Activated naive CD4-positive, alpha-beta T cell treated with anti-CD3 and anti-CD28 coated beads for 36 hours (primary cell): ENCODE data around the gene THSD7A. TPM values are rescaled to one million over a fixed set of nuclear protein-coding genes. Genes with fewer than 3 reads are reported as not detected.

Source experiments
- CTCF ChIA-PET: fragments of 350-600 bp; sonication (Branson Sonifier 250); formaldehyde crosslinking; loops from one replicate; lab custom pipeline; 2021; ENCODE audit warnings: antibody characterized with exemption; lab: Charles Lee
- DNase-seq: peaks from one replicate; pipeline ENCODE4 v3.0.0-alpha.2; 2020
- H3K27ac Mint-ChIP-seq: one replicate; pipeline ENCODE4 v1.8.0; 2021; ENCODE audit warnings: mild to moderate bottlenecking, mixed read lengths
- H3K27me3 Mint-ChIP-seq: one replicate; pipeline ENCODE4 v1.8.0; 2021; ENCODE audit warnings: low read depth, mixed read lengths
- H3K36me3 Mint-ChIP-seq: one replicate; pipeline ENCODE4 v1.8.0; 2021; ENCODE audit warnings: low read depth, mixed read lengths
- H3K4me1 Mint-ChIP-seq: one replicate; pipeline ENCODE4 v1.8.0; 2021; ENCODE audit warnings: low read depth, mixed read lengths
- H3K4me3 Mint-ChIP-seq: one replicate; pipeline ENCODE4 v1.8.0; 2021; ENCODE audit warnings: mild to moderate bottlenecking, moderate library complexity, mixed read lengths
- H3K9me3 Mint-ChIP-seq: one replicate; pipeline ENCODE4 v1.8.0; 2021; ENCODE audit warnings: mixed read lengths
- intact Hi-C: fragments of 100-400 bp; cut with micrococcal nuclease; formaldehyde crosslinking; loops from one replicate; pipeline ENCODE4 v1.15.1; 2023
- total RNA-seq, 2 experiments: library from RNA; stranded (reverse); gene quantifications; one replicate each; pipeline ENCODE4 v1.2.3, GENCODE V29; 2021

The THSD7A gene
- total RNA-seq, 2 experiments from 2014 or later, result not detected

GRCh38 chr7:11638011-11638774, 193.8 kb downstream of the THSD7A start:
- H3K36me3 Mint-ChIP-seq, result no peaks in the 10 kb centered on the region
- H3K4me3 Mint-ChIP-seq, result no peak overlapping the region
- no peak for DNase-seq
- H3K9me3 Mint-ChIP-seq, result no peaks in the 10 kb centered on the region
- intact Hi-C loops, result no loop called here
- no peak overlapping the region for H3K27ac Mint-ChIP-seq
- CTCF ChIA-PET, result no interaction called here
- no peaks in the 10 kb centered on the region for H3K4me1 Mint-ChIP-seq
- no peaks in the 10 kb centered on the region for H3K27me3 Mint-ChIP-seq

GRCh38 chr7:11636274-11636673, 195.7 kb downstream of the THSD7A start:
- no peak overlapping the region for H3K4me3 Mint-ChIP-seq

GRCh38 chr7:11633310-11633709, 198.7 kb downstream of the THSD7A start:
- Mint-ChIP-seq H3K27me3 (no peaks in the 10 kb centered on the region), H3K36me3 (no peaks in the 10 kb centered on the region), H3K4me3 (no peak overlapping the region), H3K9me3 (no peaks in the 10 kb centered on the region), H3K27ac (no peak overlapping the region), H3K4me1 (no peaks in the 10 kb centered on the region)
- DNase-seq, result no peak
- intact Hi-C loops, result no loop called here
- CTCF ChIA-PET, result no interaction called here

More at GRCh38 chr7:11636274-11636673, 195.7 kb downstream of the THSD7A start:
- DNase-seq, result no peak
- Mint-ChIP-seq H3K36me3 (no peaks in the 10 kb centered on the region), H3K27me3 (no peaks in the 10 kb centered on the region), H3K27ac (no peak overlapping the region), H3K9me3 (no peaks in the 10 kb centered on the region), H3K4me1 (no peaks in the 10 kb centered on the region)
- CTCF ChIA-PET, result no interaction called here
- intact Hi-C loops, result no loop called here

- DNase-seq, result no peak
- H3K4me1 Mint-ChIP-seq, result no peaks in the 10 kb centered on the region
- no peaks in the 10 kb centered on the region for H3K9me3 Mint-ChIP-seq
- H3K27me3 Mint-ChIP-seq, result no peaks in the 10 kb centered on the region
- CTCF ChIA-PET, result no interaction called here
- no peaks in the 10 kb centered on the region for H3K36me3 Mint-ChIP-seq
- intact Hi-C loops, result no loop called here
- no peak overlapping the region for H3K4me3 Mint-ChIP-seq
- no peak overlapping the region for H3K27ac Mint-ChIP-seq
Measured at GRCh38 chr7:11630355-11630754, 201.6 kb downstream of the THSD7A start.

GRCh38 chr7:11625669-11626068, 206.3 kb downstream of the THSD7A start:
- no peaks in the 10 kb centered on the region for H3K36me3 Mint-ChIP-seq
- no peak for DNase-seq
- CTCF ChIA-PET, result no interaction called here
- no peak overlapping the region for H3K27ac Mint-ChIP-seq
- no peaks in the 10 kb centered on the region for H3K27me3 Mint-ChIP-seq
- no peaks in the 10 kb centered on the region for H3K4me1 Mint-ChIP-seq
- no peaks in the 10 kb centered on the region for H3K9me3 Mint-ChIP-seq
- no peak overlapping the region for H3K4me3 Mint-ChIP-seq
- intact Hi-C loops, result no loop called here

- H3K36me3 Mint-ChIP-seq, result no peaks in the 10 kb centered on the region
- H3K9me3 Mint-ChIP-seq, result no peaks in the 10 kb centered on the region
- no peak for DNase-seq
- no peak overlapping the region for H3K27ac Mint-ChIP-seq
- CTCF ChIA-PET, result no interaction called here
- no peak overlapping the region for H3K4me3 Mint-ChIP-seq
- intact Hi-C loops, result no loop called here
- H3K4me1 Mint-ChIP-seq, result no peaks in the 10 kb centered on the region
- no peaks in the 10 kb centered on the region for H3K27me3 Mint-ChIP-seq
Measured at GRCh38 chr7:11623093-11623678, 208.8 kb downstream of the THSD7A start.

- no peak for DNase-seq
- Mint-ChIP-seq H3K4me1 (no peaks in the 10 kb centered on the region), H3K4me3 (no peak overlapping the region), H3K36me3 (no peaks in the 10 kb centered on the region), H3K27ac (no peak overlapping the region), H3K9me3 (no peaks in the 10 kb centered on the region), H3K27me3 (no peaks in the 10 kb centered on the region)
- CTCF ChIA-PET, result no interaction called here
- intact Hi-C loops, result no loop called here
Measured at GRCh38 chr7:11620406-11621253, 211.4 kb downstream of the THSD7A start.

GRCh38 chr7:11616466-11616865, 215.5 kb downstream of the THSD7A start:
- intact Hi-C loops, result no loop called here
- Mint-ChIP-seq H3K4me3 (no peak overlapping the region), H3K9me3 (no peaks in the 10 kb centered on the region), H3K27me3 (no peaks in the 10 kb centered on the region), H3K27ac (no peak overlapping the region), H3K4me1 (no peaks in the 10 kb centered on the region), H3K36me3 (no peaks in the 10 kb centered on the region)
- CTCF ChIA-PET, result no interaction called here
- DNase-seq, result no peak

GRCh38 chr7:11615174-11615573, 216.8 kb downstream of the THSD7A start:
- Mint-ChIP-seq H3K4me1 (no peaks in the 10 kb centered on the region), H3K27me3 (no peaks in the 10 kb centered on the region), H3K9me3 (no peaks in the 10 kb centered on the region), H3K4me3 (no peak overlapping the region), H3K36me3 (no peaks in the 10 kb centered on the region), H3K27ac (no peak overlapping the region)
- intact Hi-C loops, result no loop called here
- DNase-seq, result no peak
- CTCF ChIA-PET, result interaction anchor here (0.6 kb wide), 1 partner anchor 41 kb away, joined by 5 read pairs; no protein-coding TSS in a partner anchor

- H3K9me3 Mint-ChIP-seq, result no peaks in the 10 kb centered on the region
- no peak for DNase-seq
- H3K27me3 Mint-ChIP-seq, result no peaks in the 10 kb centered on the region
- H3K27ac Mint-ChIP-seq, result no peak overlapping the region
- no peaks in the 10 kb centered on the region for H3K36me3 Mint-ChIP-seq
- no peak overlapping the region for H3K4me3 Mint-ChIP-seq
- intact Hi-C loops, result no loop called here
- H3K4me1 Mint-ChIP-seq, result no peaks in the 10 kb centered on the region
- CTCF ChIA-PET, result no interaction called here
Measured at GRCh38 chr7:11613292-11613930, 218.6 kb downstream of the THSD7A start.

GRCh38 chr7:11612737-11613136, 219.3 kb downstream of the THSD7A start:
- Mint-ChIP-seq H3K4me1 (no peaks in the 10 kb centered on the region), H3K9me3 (no peaks in the 10 kb centered on the region), H3K27me3 (no peaks in the 10 kb centered on the region), H3K36me3 (no peaks in the 10 kb centered on the region), H3K4me3 (no peak overlapping the region), H3K27ac (no peak overlapping the region)
- intact Hi-C loops, result no loop called here
- DNase-seq, result no peak
- CTCF ChIA-PET, result no interaction called here

- intact Hi-C loops, result no loop called here
- no peak overlapping the region for H3K27ac Mint-ChIP-seq
- H3K4me1 Mint-ChIP-seq, result no peaks in the 10 kb centered on the region
- H3K36me3 Mint-ChIP-seq, result no peaks in the 10 kb centered on the region
- DNase-seq, result no peak
- H3K27me3 Mint-ChIP-seq, result no peaks in the 10 kb centered on the region
- H3K4me3 Mint-ChIP-seq, result no peak overlapping the region
- CTCF ChIA-PET, result interaction anchor here (0.7 kb wide), 1 partner anchor 43 kb away, joined by 3 read pairs; no protein-coding TSS in a partner anchor
- no peaks in the 10 kb centered on the region for H3K9me3 Mint-ChIP-seq
Measured at GRCh38 chr7:11609096-11609670, 222.8 kb downstream of the THSD7A start.
